Neural progenitor cell (in vitro differentiated cells): ENCODE results near the gene DHODH. TPM values are rescaled to one million over a fixed set of nuclear protein-coding genes. Genes with fewer than 3 reads are reported as not detected.

Experiments
- DNase-seq: peaks from one replicate; pipeline ENCODE4 v3.0.0-alpha.2; 2016; ENCODE audit warnings: low spot score
- H2AFZ ChIP-seq: fragments of 200-600 bp; sonication (generic); replicated peaks from 2 replicates; pipeline ENCODE4 v1.6.1; 2016; ENCODE audit warnings: antibody characterized with exemption
- H3F3A ChIP-seq: fragments of 200-600 bp; sonication (generic); 2 replicates; pipeline ENCODE4 v1.6.1; 2016; ENCODE audit warnings: antibody characterized with exemption, low read depth
- H3K27ac ChIP-seq: fragments of 200-600 bp; sonication (generic); 2 replicates; pipeline ENCODE4 v1.5.1; 2016; ENCODE audit warnings: mild to moderate bottlenecking
- H3K27me3 ChIP-seq: fragments of 200-600 bp; sonication (generic); 2 replicates; pipeline ENCODE4 v1.6.1; 2016; ENCODE audit warnings: mild to moderate bottlenecking, moderate library complexity
- H3K36me3 ChIP-seq: fragments of 200-600 bp; sonication (generic); 2 replicates; pipeline ENCODE4 v1.5.1; 2016
- H3K4me1 ChIP-seq: fragments of 200-600 bp; sonication (generic); 2 replicates; pipeline ENCODE4 v1.6.1; 2016; ENCODE audit warnings: mixed run types
- H3K4me2 ChIP-seq: fragments of 200-600 bp; sonication (generic); 2 replicates; pipeline ENCODE4 v1.6.1; 2016
- H3K4me3 ChIP-seq: fragments of 200-600 bp; sonication (generic); 2 replicates; pipeline ENCODE4 v1.5.1; 2016
- H3K79me2 ChIP-seq: fragments of 200-600 bp; sonication (generic); 2 replicates; pipeline ENCODE4 v1.6.1; 2016; ENCODE audit warnings: low read depth
- H3K9ac ChIP-seq: fragments of 200-600 bp; sonication (generic); 2 replicates; pipeline ENCODE4 v1.6.1; 2016
- H3K9me3 ChIP-seq: fragments of 200-600 bp; sonication (generic); 2 replicates; pipeline ENCODE4 v1.5.1; 2016; ENCODE audit warnings: low read depth
- H4K20me1 ChIP-seq: fragments of 200-600 bp; sonication (generic); 2 replicates; pipeline ENCODE4 v1.6.1; 2016; ENCODE audit warnings: low read depth
- H3K27ac Mint-ChIP-seq: 3 replicates; pipeline ENCODE4 v1.8.0; 2021; ENCODE audit warnings: mixed read lengths
- H3K27me3 Mint-ChIP-seq: 2 replicates; pipeline ENCODE4 v1.8.0; 2022; ENCODE audit warnings: low read depth, mild to moderate bottlenecking, inconsistent platforms, moderate library complexity, mixed read lengths; ENCODE audit not compliant: insufficient read depth
- H3K36me3 Mint-ChIP-seq: 3 replicates; pipeline ENCODE4 v1.8.0; 2021; ENCODE audit warnings: mixed read lengths
- H3K4me1 Mint-ChIP-seq: 3 replicates; pipeline ENCODE4 v1.8.0; 2021; ENCODE audit warnings: mixed read lengths
- H3K4me3 Mint-ChIP-seq: 3 replicates; pipeline ENCODE4 v1.8.0; 2021; ENCODE audit warnings: mild to moderate bottlenecking, moderate library complexity, mixed read lengths
- H3K9me3 Mint-ChIP-seq: 3 replicates; pipeline ENCODE4 v1.8.0; 2020; ENCODE audit warnings: mixed read lengths
- CTCF ChIP-seq: fragments of 200-600 bp; sonication (generic); IDR thresholded peaks from 2 replicates; pipeline ENCODE4 v1.5.1; 2017; ENCODE audit warnings: antibody characterized with exemption, mild to moderate bottlenecking
- EZH2 ChIP-seq: fragments of 200-600 bp; sonication (generic); IDR thresholded peaks from 2 replicates; pipeline ENCODE4 v1.6.1; 2017; ENCODE audit warnings: antibody characterized with exemption, mild to moderate bottlenecking, moderate library complexity
- EZH2phosphoT487 ChIP-seq: fragments of 200-600 bp; sonication (generic); IDR thresholded peaks from 2 replicates; pipeline ENCODE4 v1.6.1; 2017; ENCODE audit warnings: antibody characterized with exemption
- total RNA-seq: library from RNA; depleted of rRNA; stranded (reverse); fragments of >200 nt; gene quantifications from 2 replicates; pipeline ENCODE4 v1.2.3, GENCODE V29; 2015; ENCODE audit warnings: low replicate concordance

The DHODH gene
- total RNA-seq, 1 donor from 2014 or later: 7.2 TPM

GRCh38 chr16:72042157-72042660, 33.7 kb downstream of the DHODH start:
- Histone ChIP-seq H4K20me1 (no peaks in the 10 kb centered on the region), H2AFZ (no peak overlapping the region), H3K4me2 (no peak overlapping the region), H3K27ac (no peak overlapping the region), H3K79me2 (no peaks in the 10 kb centered on the region), H3K27me3 (no peaks in the 10 kb centered on the region), H3K4me3 (no peak overlapping the region), H3F3A (no peaks in the 10 kb centered on the region), H3K4me1 (no peaks in the 10 kb centered on the region), H3K36me3 (no peaks in the 10 kb centered on the region), H3K9ac (no peak overlapping the region), H3K9me3 (no peaks in the 10 kb centered on the region)
- peak overlapping the region; percentile 11 for H3K27ac Mint-ChIP-seq
- no peak for TF ChIP-seq EZH2
- TF ChIP-seq EZH2phosphoT487: no peak
- no peak for TF ChIP-seq CTCF
- H3K4me1 Mint-ChIP-seq: no peaks in the 10 kb centered on the region
- DNase-seq: no peak
- no peak overlapping the region for H3K4me3 Mint-ChIP-seq
- H3K27me3 Mint-ChIP-seq: peaks cover 6% of the 10 kb centered on the region
- peaks cover 2% of the 10 kb centered on the region for H3K36me3 Mint-ChIP-seq
- no peaks in the 10 kb centered on the region for H3K9me3 Mint-ChIP-seq

DNA sequence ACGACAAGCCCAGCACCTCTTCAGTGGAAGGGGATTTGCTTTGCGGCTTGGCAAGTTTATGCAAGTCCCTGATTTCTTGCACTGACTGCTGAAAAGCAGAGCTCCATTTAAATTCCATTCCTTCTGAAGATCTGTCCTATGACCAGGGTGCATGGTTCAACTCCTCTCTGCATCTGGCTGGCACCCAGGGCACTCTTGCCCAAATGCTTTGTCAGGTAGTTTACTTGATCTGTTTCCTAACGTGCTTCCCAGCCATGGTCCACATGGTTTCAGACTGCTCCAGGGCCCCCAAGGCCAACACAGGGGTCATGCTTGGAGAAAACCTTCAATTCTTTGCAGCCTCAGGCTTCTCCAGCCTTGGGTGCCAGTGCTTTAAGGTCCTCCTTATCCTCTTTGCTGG, 34.5 kb downstream of the DHODH start:
- no peak overlapping the region for H3K27ac Mint-ChIP-seq
- no peak overlapping the region for H3K4me2 ChIP-seq
- DNase-seq: no peak

DNA sequence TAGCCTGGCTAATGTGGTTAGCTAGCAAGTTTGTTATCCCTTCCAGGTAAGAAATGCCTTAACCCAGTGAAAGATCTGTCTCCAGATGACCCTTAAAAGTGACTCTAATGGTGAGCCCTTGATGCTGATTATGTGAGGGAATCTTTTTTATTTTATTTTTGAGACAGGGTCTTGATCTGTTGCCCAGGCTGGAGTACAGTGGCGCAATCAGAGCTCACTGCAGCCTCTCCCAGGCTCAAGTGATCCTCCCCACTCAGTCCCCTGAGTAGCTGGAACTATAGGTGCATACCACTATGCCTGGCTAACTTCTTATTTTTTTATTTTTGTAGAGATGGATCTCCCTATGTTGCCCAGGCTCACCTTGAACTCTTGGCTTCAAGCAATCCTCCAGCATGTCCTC, 35.0 kb downstream of the DHODH start:
- Histone ChIP-seq H3K36me3 (no peaks in the 10 kb centered on the region), H3K79me2 (no peaks in the 10 kb centered on the region), H3F3A (no peaks in the 10 kb centered on the region), H3K9me3 (no peaks in the 10 kb centered on the region), H4K20me1 (no peaks in the 10 kb centered on the region), H3K4me2 (no peak overlapping the region), H3K4me1 (no peaks in the 10 kb centered on the region), H3K27me3 (no peaks in the 10 kb centered on the region), H2AFZ (no peak overlapping the region), H3K9ac (no peak overlapping the region), H3K4me3 (no peak overlapping the region), H3K27ac (no peak overlapping the region)
- Mint-ChIP-seq H3K27me3 (peaks cover 3% of the 10 kb centered on the region), H3K9me3 (no peaks in the 10 kb centered on the region), H3K4me3 (no peak overlapping the region), H3K4me1 (no peaks in the 10 kb centered on the region), H3K36me3 (peaks cover 2% of the 10 kb centered on the region), H3K27ac (no peak overlapping the region)
- TF ChIP-seq EZH2 (no peak), EZH2phosphoT487 (no peak), CTCF (no peak)
- no peak for DNase-seq

More for the DNA sequence above, 34.5 kb downstream of the DHODH start:
- no peaks in the 10 kb centered on the region for H3K27me3 ChIP-seq
- no peak overlapping the region for H3K9ac ChIP-seq
- TF ChIP-seq EZH2phosphoT487: no peak
- no peak for TF ChIP-seq EZH2
- no peak for TF ChIP-seq CTCF
- peaks cover 3% of the 10 kb centered on the region for H3K27me3 Mint-ChIP-seq
- no peaks in the 10 kb centered on the region for H3K36me3 ChIP-seq
- no peak overlapping the region for H3K4me3 ChIP-seq
- peaks cover 2% of the 10 kb centered on the region for H3K36me3 Mint-ChIP-seq
- H3K79me2 ChIP-seq: no peaks in the 10 kb centered on the region
- H3K4me1 ChIP-seq: no peaks in the 10 kb centered on the region
- no peaks in the 10 kb centered on the region for H3K9me3 ChIP-seq
- H4K20me1 ChIP-seq: no peaks in the 10 kb centered on the region
- no peak overlapping the region for H3K4me3 Mint-ChIP-seq
- no peak overlapping the region for H2AFZ ChIP-seq
- no peaks in the 10 kb centered on the region for H3K9me3 Mint-ChIP-seq
- no peaks in the 10 kb centered on the region for H3F3A ChIP-seq
- no peak overlapping the region for H3K27ac ChIP-seq
- H3K4me1 Mint-ChIP-seq: no peaks in the 10 kb centered on the region
